SJSA1 (cell line): ENCODE data around the gene SLC13A4. TPM values are rescaled to one million over a fixed set of nuclear protein-coding genes. Genes with fewer than 3 reads are reported as not detected.
"Not testable (repeated sequence)": the region's sequence is repeated elsewhere in the genome, so short reads cannot be mapped to it uniquely, and the experiment has no call there.

ENCODE experiments used
- DNase-seq, 2 experiments: peaks; one replicate each; pipeline ENCODE4 v3.0.0-alpha.2; 2015 to 2020; ENCODE audit warnings: low spot score in 2 of 2, low read depth in 1 of 2
- H3K27ac ChIP-seq: fragments of 250-450 bp; sonication (Bioruptor Pico); 2 replicates; pipeline ENCODE4 v1.5.1; 2020; ENCODE audit warnings: mild to moderate bottlenecking, moderate library complexity
- H3K27me3 ChIP-seq: fragments of 250-450 bp; sonication (Bioruptor Pico); replicated peaks from 2 replicates; pipeline ENCODE4 v1.5.1; 2020; ENCODE audit warnings: mild to moderate bottlenecking, moderate library complexity
- H3K36me3 ChIP-seq: fragments of 250-450 bp; sonication (Bioruptor Pico); 2 replicates; pipeline ENCODE4 v1.5.1; 2020; ENCODE audit warnings: mild to moderate bottlenecking
- H3K4me1 ChIP-seq: fragments of 250-450 bp; sonication (Bioruptor Pico); replicated peaks from 2 replicates; pipeline ENCODE4 v1.6.1; 2021; ENCODE audit warnings: mild to moderate bottlenecking
- H3K4me3 ChIP-seq: fragments of 250-450 bp; sonication (Bioruptor Pico); 2 replicates; pipeline ENCODE4 v1.5.1; 2020; ENCODE audit warnings: mild to moderate bottlenecking
- H3K9me3 ChIP-seq: fragments of 250-450 bp; sonication (Bioruptor Pico); replicated peaks from 2 replicates; pipeline ENCODE4 v1.5.1; 2020; ENCODE audit warnings: mild to moderate bottlenecking
- total RNA-seq: library from RNA; depleted of rRNA; stranded (reverse); fragments of >200 nt; shearing (Covaris generic); gene quantifications from 2 replicates; pipeline ENCODE4 v1.2.3, GENCODE V29; 2014; rRNA removed

SLC13A4 gene
- total RNA-seq, 1 experiment from 2014 or later = not detected

- peaks cover 10% of the 10 kb centered on the region for H3K4me1 ChIP-seq
- no peak for DNase-seq
- peaks cover 42% of the 10 kb centered on the region for H3K36me3 ChIP-seq
- H3K27me3 ChIP-seq = no peaks in the 10 kb centered on the region
- H3K4me3 ChIP-seq = no peak overlapping the region
- H3K27ac ChIP-seq = no peak overlapping the region
- H3K9me3 ChIP-seq = no peaks in the 10 kb centered on the region
Observed at GRCh38 chr7:135647755-135648154, 80.2 kb downstream of the SLC13A4 start.

- DNase-seq = peak in 1 of 2 experiments; percentile 23
- Histone ChIP-seq H3K27ac (no peak overlapping the region), H3K4me3 (no peak overlapping the region), H3K4me1 (peaks cover under 1% of the 10 kb centered on the region), H3K36me3 (peaks cover 55% of the 10 kb centered on the region), H3K27me3 (no peaks in the 10 kb centered on the region), H3K9me3 (no peaks in the 10 kb centered on the region)
Observed at GRCh38 chr7:135645296-135645904, 82.6 kb downstream of the SLC13A4 start.

GRCh38 chr7:135644729-135645128 is 83.3 kb downstream of the SLC13A4 start:
- Histone ChIP-seq H3K9me3 (no peaks in the 10 kb centered on the region), H3K4me3 (no peak overlapping the region), H3K27me3 (no peaks in the 10 kb centered on the region), H3K4me1 (no peaks in the 10 kb centered on the region), H3K27ac (no peak overlapping the region), H3K36me3 (peaks cover 61% of the 10 kb centered on the region)
- DNase-seq = no peak

- Histone ChIP-seq H3K27me3 (no peaks in the 10 kb centered on the region), H3K4me3 (no peak overlapping the region), H3K4me1 (no peaks in the 10 kb centered on the region), H3K27ac (no peak overlapping the region), H3K36me3 (peaks cover 67% of the 10 kb centered on the region), H3K9me3 (no peaks in the 10 kb centered on the region)
- DNase-seq = no peak
Observed at GRCh38 chr7:135644154-135644553, 83.8 kb downstream of the SLC13A4 start.

GRCh38 chr7:135639690-135640089 is 88.3 kb downstream of the SLC13A4 start:
- not testable (repeated sequence) for H3K27ac ChIP-seq, H3K4me3 ChIP-seq, H3K4me1 ChIP-seq, H3K27me3 ChIP-seq, H3K9me3 ChIP-seq, DNase-seq
- peaks cover 73% of the 10 kb centered on the region for H3K36me3 ChIP-seq

- no peaks in the 10 kb centered on the region for H3K27me3 ChIP-seq
- H3K9me3 ChIP-seq = no peaks in the 10 kb centered on the region
- no peak overlapping the region for H3K4me3 ChIP-seq
- no peaks in the 10 kb centered on the region for H3K4me1 ChIP-seq
- peaks cover 73% of the 10 kb centered on the region for H3K36me3 ChIP-seq
- DNase-seq = no peak
- H3K27ac ChIP-seq = no peak overlapping the region
Observed at GRCh38 chr7:135634191-135634878, 93.7 kb downstream of the SLC13A4 start.

Other genes with a start within 250 kb of the SLC13A4 start
- gene CNOT4, start 218.1 kb downstream of the SLC13A4 start, total RNA-seq = 4.2 and 9.1 TPM in 2 replicates
- 76.7 and 89.4 TPM in 2 replicates for gene NUP205, start 170.3 kb downstream of the SLC13A4 start, total RNA-seq
- gene STMP1, start 65.7 kb downstream of the SLC13A4 start, total RNA-seq = 15.3 and 18.6 TPM in 2 replicates
- 0.18 TPM in 1 of 2 replicates, not detected in the other for gene FAM180A, start 20.6 kb upstream of the SLC13A4 start, total RNA-seq
- 91.3 and 108 TPM in 2 replicates for gene MTPN, start 249.2 kb upstream of the SLC13A4 start, total RNA-seq